H1 (cell line): ENCODE data around the gene UBE2E2. TPM values are rescaled to one million over a fixed set of nuclear protein-coding genes. Genes with fewer than 3 reads are reported as not detected.

Experiments
- CTCF ChIA-PET: fragments of 300-600 bp; sonication (Branson Sonifier 250); formaldehyde crosslinking; loops from one replicate; lab custom pipeline; 2021; ENCODE audit not compliant: partially characterized antibody; lab: Charles Lee
- POLR2A ChIA-PET: fragments of 300-600 bp; sonication (Branson Sonifier 250); formaldehyde crosslinking; loops from one replicate; lab custom pipeline; 2021; ENCODE audit warnings: inconsistent platforms; ENCODE audit not compliant: partially characterized antibody; lab: Charles Lee
- DNase-seq, 2 experiments: peaks; one replicate each; pipeline versions ENCODE4 v3.0.0 to v3.0.0-alpha.2; 2010 to 2022; ENCODE audit warnings: low spot score in 2 of 2, low read depth in 1 of 2, mixed read lengths in 1 of 2
- FAIRE-seq: peaks from 2 replicates; lab custom pipeline; 2011; peaks lifted over from hg19 to GRCh38; lab: Jason Lieb, UNC
- H2AFZ ChIP-seq: 2 replicates; pipeline ENCODE4 v1.8.1; 2012; ENCODE audit warnings: low read length, inconsistent platforms
- H2AK5ac ChIP-seq: 2 replicates; pipeline ENCODE4 v1.6.1; 2013; ENCODE audit warnings: low read depth, low read length
- H2BK120ac ChIP-seq: replicated peaks from 2 replicates; pipeline ENCODE3; 2013; ENCODE audit warnings: low read depth, low read length, inconsistent platforms
- H2BK12ac ChIP-seq: 2 replicates; pipeline ENCODE4 v1.6.1; 2013; ENCODE audit warnings: low read depth, low read length
- H2BK15ac ChIP-seq: 2 replicates; pipeline ENCODE4 v1.6.1; 2013; ENCODE audit warnings: low read length
- H2BK20ac ChIP-seq: 2 replicates; pipeline ENCODE4 v1.6.1; 2013; ENCODE audit warnings: low read length
- H2BK5ac ChIP-seq: 2 replicates; pipeline ENCODE4 v1.6.1; 2013; ENCODE audit warnings: low read depth, low read length
- H3K14ac ChIP-seq: 2 replicates; pipeline ENCODE4 v1.6.1; 2013; ENCODE audit warnings: inconsistent platforms; ENCODE audit not compliant: insufficient read length
- H3K18ac ChIP-seq: 2 replicates; pipeline ENCODE4 v1.6.1; 2013; ENCODE audit warnings: low read length; ENCODE audit errors: extremely low read depth
- H3K23ac ChIP-seq: 2 replicates; pipeline ENCODE4 v1.6.1; 2013; ENCODE audit warnings: inconsistent platforms; ENCODE audit not compliant: insufficient read length
- H3K23me2 ChIP-seq: 2 replicates; pipeline ENCODE4 v1.6.1; 2013; ENCODE audit warnings: low read depth, low read length
- H3K27ac ChIP-seq: 2 replicates; pipeline ENCODE4 v1.6.1; 2011; ENCODE audit warnings: low read depth, low read length, inconsistent platforms
- H3K27me3 ChIP-seq, 4 experiments: replicated peaks in 1 of 4; 1 replicate in 1 of 4; 2 replicates in 3 of 4; pipeline versions ENCODE4 v1.6.1 to v1.8.1; 2011 to 2013; ENCODE audit warnings: low read length in 3 of 4, mild to moderate bottlenecking in 3 of 4, inconsistent platforms in 2 of 4, mixed read lengths in 2 of 4, moderate library complexity in 1 of 4; ENCODE audit not compliant: control insufficient read depth in 3 of 4, insufficient read depth in 3 of 4; ENCODE audit errors: extremely low read depth in 1 of 4
- H3K36me3 ChIP-seq, 4 experiments: 2 replicates each; pipeline versions ENCODE4 v1.6.1 to v1.8.1; 2011 to 2013; ENCODE audit warnings: mild to moderate bottlenecking in 4 of 4, low read length in 3 of 4, moderate library complexity in 2 of 4, control low read depth in 1 of 4, inconsistent platforms in 1 of 4; ENCODE audit not compliant: insufficient read depth in 4 of 4, control insufficient read depth in 2 of 4
- H3K4ac ChIP-seq: replicated peaks from 2 replicates; pipeline ENCODE3; 2013; ENCODE audit warnings: low read length, low read depth, mixed read lengths, inconsistent platforms; ENCODE audit not compliant: insufficient read length
- H3K4me1 ChIP-seq, 4 experiments: replicated peaks in 1 of 4; 1 replicate in 1 of 4; 2 replicates in 3 of 4; pipeline versions ENCODE4 v1.6.1 to v1.8.1; 2011 to 2013; ENCODE audit warnings: low read length in 3 of 4, inconsistent platforms in 2 of 4, mixed read lengths in 1 of 4; ENCODE audit not compliant: insufficient read depth in 4 of 4, control insufficient read depth in 3 of 4
- H3K4me2 ChIP-seq, 2 experiments: 2 replicates each; pipeline versions ENCODE4 v1.6.1 to v1.8.1; 2011 to 2013; ENCODE audit warnings: low read depth in 2 of 2, low read length in 2 of 2, control low read depth in 1 of 2, inconsistent platforms in 1 of 2, mild to moderate bottlenecking in 1 of 2; ENCODE audit not compliant: insufficient read depth in 1 of 2
- H3K4me3 ChIP-seq, 4 experiments: fragments of 200-600, 300-600 bp in 1 of 4; sonication (generic), shearing (Covaris generic), sonication (Bioruptor Twin) in 1 of 4; 2 replicates each; pipeline versions ENCODE4 v1.5.1 to v1.8.1; 2011 to 2016; ENCODE audit warnings: low read length in 4 of 4, low read depth in 3 of 4, control low read depth in 2 of 4, inconsistent platforms in 2 of 4, mild to moderate bottlenecking in 2 of 4, mixed read lengths in 1 of 4, moderate library complexity in 1 of 4; ENCODE audit not compliant: insufficient read depth in 2 of 4; ENCODE audit errors: extremely low read depth in 1 of 4
- H3K56ac ChIP-seq: replicated peaks from 2 replicates; pipeline ENCODE3; 2013; ENCODE audit warnings: low read depth, mild to moderate bottlenecking, mixed read lengths, low read length, inconsistent platforms; ENCODE audit not compliant: insufficient read length
- H3K79me1 ChIP-seq: 2 replicates; pipeline ENCODE4 v1.6.1; 2013; ENCODE audit warnings: low read depth, low read length, control low read depth
- H3K79me2 ChIP-seq, 2 experiments: 2 replicates each; pipeline versions ENCODE4 v1.6.1 to v1.8.1; 2012 to 2013; ENCODE audit warnings: low read length in 2 of 2, mild to moderate bottlenecking in 2 of 2, inconsistent platforms in 1 of 2; ENCODE audit not compliant: insufficient read depth in 2 of 2, control insufficient read depth in 1 of 2
- H3K9ac ChIP-seq, 4 experiments: replicated peaks in 1 of 4; 1 replicate in 1 of 4; 2 replicates in 3 of 4; pipeline versions ENCODE4 v1.6.1 to v1.8.1; 2011 to 2013; ENCODE audit warnings: low read depth in 3 of 4, low read length in 3 of 4, control low read depth in 2 of 4, mild to moderate bottlenecking in 2 of 4, moderate library complexity in 2 of 4, inconsistent platforms in 1 of 4; ENCODE audit errors: extremely low read depth in 1 of 4
- H3K9me3 ChIP-seq, 2 experiments: 2 replicates each; pipeline versions ENCODE4 v1.6.1 to v1.8.1; 2012 to 2013; ENCODE audit warnings: mild to moderate bottlenecking in 2 of 2, moderate library complexity in 2 of 2, control low read depth in 1 of 2, inconsistent platforms in 1 of 2, low read depth in 1 of 2, low read length in 1 of 2, mixed read lengths in 1 of 2; ENCODE audit not compliant: insufficient read depth in 2 of 2
- H4K20me1 ChIP-seq, 2 experiments: replicated peaks in 1 of 2; 2 replicates each; pipeline versions ENCODE3 to v1.8.1; 2011 to 2013; ENCODE audit warnings: inconsistent platforms in 2 of 2, low read length in 2 of 2, mild to moderate bottlenecking in 1 of 2; ENCODE audit not compliant: insufficient read depth in 2 of 2, control insufficient read depth in 1 of 2
- H4K5ac ChIP-seq: 2 replicates; pipeline ENCODE4 v1.6.1; 2013; ENCODE audit warnings: low read length, low read depth, mixed read lengths, inconsistent platforms; ENCODE audit not compliant: insufficient read length
- H4K8ac ChIP-seq: 2 replicates; pipeline ENCODE4 v1.8.0; 2013; ENCODE audit warnings: mild to moderate bottlenecking, moderate library complexity, low read length, inconsistent platforms; ENCODE audit not compliant: insufficient read depth; ENCODE audit errors: extremely low read depth
- H4K91ac ChIP-seq: replicated peaks from 2 replicates; pipeline ENCODE3; 2013; ENCODE audit warnings: low read length, mixed read lengths, inconsistent platforms; ENCODE audit not compliant: insufficient read length
- CREB1 ChIP-seq: IDR thresholded peaks from 2 replicates; pipeline ENCODE4 v1.6.1; 2012; ENCODE audit warnings: inconsistent platforms
- FOSL1 ChIP-seq: IDR thresholded peaks from 2 replicates; pipeline ENCODE4 v1.6.1; 2011; ENCODE audit warnings: mild to moderate bottlenecking, low read depth, low read length, moderate library complexity; ENCODE audit not compliant: insufficient read depth
- KDM4A ChIP-seq: IDR thresholded peaks from one replicate; pipeline ENCODE4 v1.7.1; 2012; ENCODE audit warnings: low read depth, mild to moderate bottlenecking, moderate library complexity, low read length, inconsistent platforms; ENCODE audit not compliant: severe bottlenecking
- TBP ChIP-seq: IDR thresholded peaks from 2 replicates; pipeline ENCODE4 v1.6.1; 2011; ENCODE audit warnings: low read depth, low read length, improper control_type of control experiment
- WGBS, 2 experiments: shearing (Covaris generic) in 1 of 2; methylation state at CpG; one replicate each; pipeline versions ENCODE4 v1.1.6 to v1.1.7; 2013 to 2015; ENCODE audit warnings: low lambda C conversion rate in 2 of 2, mixed read lengths in 2 of 2, inconsistent platforms in 1 of 2, low coverage in 1 of 2, missing lambda C conversion rate in 1 of 2; ENCODE audit not compliant: insufficient replicate concordance in 2 of 2, insufficient coverage in 1 of 2, insufficient read length in 1 of 2; ENCODE audit errors: extremely low coverage in 1 of 2, missing lambda C conversion rate in 1 of 2; 5-methylcytosine and 5-hydroxymethylcytosine counted together
- polyA plus RNA-seq, 7 experiments: library from polyadenylated mRNA; depleted of rRNA in 3 of 7; stranded (reverse) in 5 of 7; unstranded in 2 of 7; fragments of >200 nt in 5 of 7; fragments of 200-250 nt in 2 of 7; gene quantifications; 1 replicate in 5 of 7; 2 replicates in 1 of 7; 4 replicates in 1 of 7; pipeline versions ENCODE4 v1.2.1 to v1.2.3, GENCODE V29; 2011 to 2013; ENCODE audit warnings: missing spikeins in 2 of 7, mixed read lengths in 2 of 7
- total RNA-seq: library from RNA; stranded (reverse); fragmentation: NEBNext Ultra II Directional; extraction: Animal tissue kit (Norgen Biotek cat#: 25700); gene quantifications from 2 replicates; pipeline ENCODE4 v1.2.1, GENCODE V29; 2021
- TF ChIP-seq, protein P1 (sequence below): IDR thresholded peaks from 2 replicates; pipeline ENCODE4 v1.6.1; 2012; ENCODE audit warnings: low read length, inconsistent platforms

Gene UBE2E2
- total and polyA plus RNA-seq, 2 of the 8 experiments (the other 6 are each of a cell fraction or from before 2014, with no cell fraction given) = 57.6 to 70.6 TPM

- H3K79me1 ChIP-seq = no peaks in the 10 kb centered on the region
- WGBS, 2 experiments = 92% methylated on average over 8 of the region's 8 CpGs; no CpG with 5 or more reads in 1 of the 2 experiments
- no peak overlapping the region for H2BK5ac ChIP-seq
- no peak for FAIRE-seq
- H2BK120ac ChIP-seq = no peak overlapping the region
- H3K4me1 ChIP-seq = peaks cover 0 to 2% (median 0%) of the 10 kb centered on the region in 4 experiments; a peak in 1 of 7 replicates
- H3K9ac ChIP-seq = no peak overlapping the region
- H4K8ac ChIP-seq = no peak overlapping the region
- no peaks in the 10 kb centered on the region for H3K36me3 ChIP-seq
- no peaks in the 10 kb centered on the region for H3K27me3 ChIP-seq
- H3K4me3 ChIP-seq = no peak overlapping the region
- no peak overlapping the region for H3K14ac ChIP-seq
- H2AK5ac ChIP-seq = no peak overlapping the region
- no peaks in the 10 kb centered on the region; the same call in 1 of the 2 replicates for H3K23me2 ChIP-seq
- DNase-seq = no peak
- H3K23ac ChIP-seq = no peak overlapping the region
- H3K9me3 ChIP-seq = no peaks in the 10 kb centered on the region
- TF ChIP-seq, protein P1, sequence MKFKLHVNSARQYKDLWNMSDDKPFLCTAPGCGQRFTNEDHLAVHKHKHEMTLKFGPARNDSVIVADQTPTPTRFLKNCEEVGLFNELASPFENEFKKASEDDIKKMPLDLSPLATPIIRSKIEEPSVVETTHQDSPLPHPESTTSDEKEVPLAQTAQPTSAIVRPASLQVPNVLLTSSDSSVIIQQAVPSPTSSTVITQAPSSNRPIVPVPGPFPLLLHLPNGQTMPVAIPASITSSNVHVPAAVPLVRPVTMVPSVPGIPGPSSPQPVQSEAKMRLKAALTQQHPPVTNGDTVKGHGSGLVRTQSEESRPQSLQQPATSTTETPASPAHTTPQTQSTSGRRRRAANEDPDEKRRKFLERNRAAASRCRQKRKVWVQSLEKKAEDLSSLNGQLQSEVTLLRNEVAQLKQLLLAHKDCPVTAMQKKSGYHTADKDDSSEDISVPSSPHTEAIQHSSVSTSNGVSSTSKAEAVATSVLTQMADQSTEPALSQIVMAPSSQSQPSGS = no peak
- TF ChIP-seq KDM4A (no peak), CREB1 (no peak), TBP (no peak), FOSL1 (no peak)
- H3K18ac ChIP-seq = no peak overlapping the region
- H4K20me1 ChIP-seq = no peaks in the 10 kb centered on the region
- H4K91ac ChIP-seq = no peak overlapping the region
- H4K5ac ChIP-seq = no peak overlapping the region
- no peak overlapping the region for H2BK15ac ChIP-seq
- ChIA-PET POLR2A (no interaction called here), CTCF (interaction anchor here (0.9 to 1.6 kb wide), 2 partner anchors 34 to 228 kb away, joined by 3 to 4 read pairs; no protein-coding TSS in a partner anchor)
- no peak overlapping the region for H2BK12ac ChIP-seq
- no peak overlapping the region for H2BK20ac ChIP-seq
- no peak overlapping the region for H3K4ac ChIP-seq
- no peak overlapping the region for H3K4me2 ChIP-seq
- no peaks in the 10 kb centered on the region for H3K79me2 ChIP-seq
- no peak overlapping the region for H3K56ac ChIP-seq
- no peak overlapping the region for H3K27ac ChIP-seq
- no peak overlapping the region for H2AFZ ChIP-seq
Measured at GRCh38 chr3:23549148-23549910, 346.2 kb downstream of the UBE2E2 start.
